Retinal pigment epithelial cell (primary cell): Measurements from ENCODE around the gene SACM1L.

Source experiments
- DNase-seq: peaks from one replicate; pipeline ENCODE4 v3.0.0-alpha.2; 2010; ENCODE audit warnings: low read depth
- H3K4me3 ChIP-seq: 2 replicates; pipeline ENCODE4 v1.5.1; 2011; ENCODE audit warnings: mild to moderate bottlenecking, low read length, control low read depth, moderate library complexity
- CTCF ChIP-seq: conservative IDR thresholded peaks from 2 replicates; pipeline ENCODE4 v1.5.1; 2011; ENCODE audit warnings: low read depth, low read length, control low read depth, inconsistent platforms

SACM1L gene

GRCh38 chr3:45785605-45786150 lies 96.5 kb downstream of the SACM1L start:
- no peak for DNase-seq
- no peak for TF ChIP-seq CTCF
- H3K4me3 ChIP-seq = no peak overlapping the region

GRCh38 chr3:45786801-45787495 lies 97.8 kb downstream of the SACM1L start:
- H3K4me3 ChIP-seq = no peak overlapping the region
- no peak for TF ChIP-seq CTCF
- no peak for DNase-seq

GRCh38 chr3:45787551-45787950 lies 98.4 kb downstream of the SACM1L start:
- no peak for TF ChIP-seq CTCF
- H3K4me3 ChIP-seq = no peak overlapping the region
- no peak for DNase-seq

GRCh38 chr3:45789235-45789812 lies 100.1 kb downstream of the SACM1L start:
- no peak overlapping the region for H3K4me3 ChIP-seq
- TF ChIP-seq CTCF = no peak
- no peak for DNase-seq

- DNase-seq = no peak
- TF ChIP-seq CTCF = no peak
- H3K4me3 ChIP-seq = no peak overlapping the region
These were observed 101.4 kb downstream of the SACM1L start for GRCh38 chr3:45790596-45790995.

GRCh38 chr3:45792036-45792435 lies 102.8 kb downstream of the SACM1L start:
- TF ChIP-seq CTCF = no peak
- no peak overlapping the region for H3K4me3 ChIP-seq
- DNase-seq = no peak
